ENCODE data around the gene ANO2. TPM values are rescaled to one million over a fixed set of nuclear protein-coding genes. Genes with fewer than 3 reads are reported as not detected.

Gene ANO2
- total RNA-seq, 1 donor from 2014 or later = 13.6 TPM

GRCh38 chr12:5923043-5923605 is 21.9 kb downstream of the ANO2 start:
- DNase-seq (ENCODE audit: low spot score) = no peak
- intact Hi-C loops (cut with DNase I) = no loop called here

GRCh38 chr12:5921966-5922899 is 22.8 kb downstream of the ANO2 start:
- intact Hi-C loops (cut with DNase I) = no loop called here
- DNase-seq (ENCODE audit: low spot score) = no peak

- DNase-seq (ENCODE audit: low spot score) = no peak
- intact Hi-C loops (cut with DNase I) = no loop called here
These were observed 23.8 kb downstream of the ANO2 start for GRCh38 chr12:5921027-5921909.

- DNase-seq (ENCODE audit: low spot score) = no peak
- intact Hi-C loops (cut with DNase I) = no loop called here
These were observed 28.2 kb downstream of the ANO2 start for GRCh38 chr12:5916785-5917290.

GRCh38 chr12:5915511-5915910 is 29.5 kb downstream of the ANO2 start:
- DNase-seq (ENCODE audit: low spot score) = no peak
- intact Hi-C loops (cut with DNase I) = no loop called here

- intact Hi-C loops (cut with DNase I) = no loop called here
- no peak for DNase-seq (ENCODE audit: low spot score)
These were observed 30.5 kb downstream of the ANO2 start for GRCh38 chr12:5914387-5915149.

- DNase-seq (ENCODE audit: low spot score) = no peak
- intact Hi-C loops (cut with DNase I) = no loop called here
These were observed 31.7 kb downstream of the ANO2 start for GRCh38 chr12:5913387-5913786.

GRCh38 chr12:5912437-5913334 is 32.4 kb downstream of the ANO2 start:
- intact Hi-C loops (cut with DNase I) = no loop called here
- no peak for DNase-seq (ENCODE audit: low spot score)

GRCh38 chr12:5912011-5912410 is 33.0 kb downstream of the ANO2 start:
- intact Hi-C loops (cut with DNase I) = no loop called here
- no peak for DNase-seq (ENCODE audit: low spot score)

- DNase-seq (ENCODE audit: low spot score) = no peak
- intact Hi-C loops (cut with DNase I) = no loop called here
These were observed 34.1 kb downstream of the ANO2 start for GRCh38 chr12:5910790-5911548.

- no peak for DNase-seq (ENCODE audit: low spot score)
- intact Hi-C loops (cut with DNase I) = no loop called here
These were observed 35.5 kb downstream of the ANO2 start for GRCh38 chr12:5909560-5909959.

GRCh38 chr12:5908251-5908650 is 36.8 kb downstream of the ANO2 start:
- DNase-seq (ENCODE audit: low spot score) = no peak
- intact Hi-C loops (cut with DNase I) = no loop called here

- intact Hi-C loops (cut with DNase I) = no loop called here
- peak; percentile 57 for DNase-seq (ENCODE audit: low spot score)
These were observed 37.3 kb downstream of the ANO2 start for GRCh38 chr12:5907807-5908206.

- DNase-seq (ENCODE audit: low spot score) = no peak
These were observed 39.3 kb downstream of the ANO2 start for GRCh38 chr12:5905757-5906156.

GRCh38 chr12:5904969-5905368 is 40.1 kb downstream of the ANO2 start:
- DNase-seq (ENCODE audit: low spot score) = no peak
- intact Hi-C loops (cut with DNase I) = no loop called here

More at GRCh38 chr12:5905757-5906156, 39.3 kb downstream of the ANO2 start:
- intact Hi-C loops (cut with DNase I) = no loop called here

GRCh38 chr12:5904441-5904840 is 40.6 kb downstream of the ANO2 start:
- intact Hi-C loops (cut with DNase I) = no loop called here
- peak; percentile 53 for DNase-seq (ENCODE audit: low spot score)

- DNase-seq (ENCODE audit: low spot score) = no peak
- intact Hi-C loops (cut with DNase I) = no loop called here
These were observed 42.3 kb downstream of the ANO2 start for GRCh38 chr12:5902736-5903135.

- no peak for DNase-seq (ENCODE audit: low spot score)
- intact Hi-C loops (cut with DNase I) = no loop called here
These were observed 43.6 kb downstream of the ANO2 start for GRCh38 chr12:5901416-5901815.

Data from cardiac septum (tissue), 1 donor.